ENCODE measurements around the gene RALA.

Gene RALA, protein sequence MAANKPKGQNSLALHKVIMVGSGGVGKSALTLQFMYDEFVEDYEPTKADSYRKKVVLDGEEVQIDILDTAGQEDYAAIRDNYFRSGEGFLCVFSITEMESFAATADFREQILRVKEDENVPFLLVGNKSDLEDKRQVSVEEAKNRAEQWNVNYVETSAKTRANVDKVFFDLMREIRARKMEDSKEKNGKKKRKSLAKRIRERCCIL

GRCh38 chr7:39623047-39623731, at the start of gene RALA:
TSS of gene RALA (plus strand) at chr7:39623572. CDS start at chr7:39686668, 63,096 bp downstream.
- peak within 1 kb of the TSS; percentile 90 for H3K4me3 ChIP-seq (ENCODE audit: control insufficient read depth, low read depth, low read length)
- peak; percentile 92 for DNase-seq (ENCODE audit: low read depth)
- TF ChIP-seq, protein P1, sequence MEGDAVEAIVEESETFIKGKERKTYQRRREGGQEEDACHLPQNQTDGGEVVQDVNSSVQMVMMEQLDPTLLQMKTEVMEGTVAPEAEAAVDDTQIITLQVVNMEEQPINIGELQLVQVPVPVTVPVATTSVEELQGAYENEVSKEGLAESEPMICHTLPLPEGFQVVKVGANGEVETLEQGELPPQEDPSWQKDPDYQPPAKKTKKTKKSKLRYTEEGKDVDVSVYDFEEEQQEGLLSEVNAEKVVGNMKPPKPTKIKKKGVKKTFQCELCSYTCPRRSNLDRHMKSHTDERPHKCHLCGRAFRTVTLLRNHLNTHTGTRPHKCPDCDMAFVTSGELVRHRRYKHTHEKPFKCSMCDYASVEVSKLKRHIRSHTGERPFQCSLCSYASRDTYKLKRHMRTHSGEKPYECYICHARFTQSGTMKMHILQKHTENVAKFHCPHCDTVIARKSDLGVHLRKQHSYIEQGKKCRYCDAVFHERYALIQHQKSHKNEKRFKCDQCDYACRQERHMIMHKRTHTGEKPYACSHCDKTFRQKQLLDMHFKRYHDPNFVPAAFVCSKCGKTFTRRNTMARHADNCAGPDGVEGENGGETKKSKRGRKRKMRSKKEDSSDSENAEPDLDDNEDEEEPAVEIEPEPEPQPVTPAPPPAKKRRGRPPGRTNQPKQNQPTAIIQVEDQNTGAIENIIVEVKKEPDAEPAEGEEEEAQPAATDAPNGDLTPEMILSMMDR (conservative IDR thresholded peaks at IDR 0.05; ENCODE audit: control insufficient read depth, insufficient read depth, low read depth, low read length), result no peak

DNA sequence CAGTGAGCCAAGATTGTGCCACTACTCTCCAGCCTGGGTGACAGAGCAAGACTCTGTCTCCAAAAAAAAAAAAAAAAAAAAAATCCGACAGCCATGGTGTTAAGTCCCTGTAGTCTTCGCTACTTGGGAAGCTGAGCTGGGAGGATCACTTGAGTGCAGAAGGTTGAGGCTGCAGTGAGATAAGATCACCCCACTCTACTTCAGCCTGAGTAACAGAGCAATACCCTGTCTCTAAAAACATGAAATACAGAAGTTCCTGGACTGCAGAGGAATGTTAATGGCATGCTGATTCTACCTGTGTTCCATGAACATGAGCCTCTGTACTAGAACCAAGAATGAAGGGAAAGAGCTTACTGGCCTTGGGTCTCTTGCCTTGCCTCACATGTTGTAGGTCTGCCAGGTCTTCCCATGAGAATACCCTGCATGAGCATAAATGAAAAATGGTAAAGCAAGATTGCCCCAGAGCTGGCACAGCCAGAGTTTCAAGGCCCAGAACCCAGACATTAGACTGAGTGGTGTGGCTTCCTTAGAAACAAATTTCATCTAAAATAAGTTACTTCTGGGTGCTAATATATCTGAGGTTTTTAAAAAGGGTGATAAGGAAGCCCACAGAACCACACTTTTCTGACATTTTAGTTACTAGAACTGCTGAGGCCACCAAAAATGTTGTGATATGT, 48.6 kb upstream of the RALA start:
- TF ChIP-seq, protein P1 (conservative IDR thresholded peaks at IDR 0.05; ENCODE audit: control insufficient read depth, insufficient read depth, low read depth, low read length), result no peak
- H3K4me3 ChIP-seq (ENCODE audit: control insufficient read depth, low read depth, low read length), result no peak overlapping the region
- DNase-seq (ENCODE audit: low read depth), result no peak

GRCh38 chr7:39577229-39577874, 46.0 kb upstream of the RALA start:
- TF ChIP-seq, protein P1 (conservative IDR thresholded peaks at IDR 0.05; ENCODE audit: control insufficient read depth, insufficient read depth, low read depth, low read length), result no peak
- no peak for DNase-seq (ENCODE audit: low read depth)
- H3K4me3 ChIP-seq (ENCODE audit: control insufficient read depth, low read depth, low read length), result no peak overlapping the region

GRCh38 chr7:39580149-39580874, 43.1 kb upstream of the RALA start:
- DNase-seq (ENCODE audit: low read depth), result peak; percentile 97
- TF ChIP-seq, protein P1 (conservative IDR thresholded peaks at IDR 0.05; ENCODE audit: control insufficient read depth, insufficient read depth, low read depth, low read length), result peak; percentile 85
- H3K4me3 ChIP-seq (ENCODE audit: control insufficient read depth, low read depth, low read length), result no peak overlapping the region

DNA sequence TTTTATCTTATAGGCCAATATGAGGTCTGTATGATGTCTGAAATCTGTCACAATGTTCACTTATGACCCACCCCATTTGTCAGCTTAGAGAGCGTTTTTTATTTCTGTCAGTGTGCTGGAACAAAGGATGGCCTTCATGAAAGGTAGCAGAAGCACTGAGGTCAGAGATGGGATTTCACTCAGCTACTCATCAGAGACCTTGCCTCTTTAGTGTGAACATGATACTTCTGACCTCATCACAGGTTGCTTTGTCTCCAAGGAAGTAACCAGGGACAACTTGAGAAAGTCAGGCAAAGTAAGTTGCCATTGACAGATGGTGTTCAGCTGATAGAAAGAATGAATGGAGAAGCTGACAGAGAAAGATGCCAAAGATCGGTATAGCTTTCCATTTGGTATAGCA, 40.8 kb upstream of the RALA start:
- no peak overlapping the region for H3K4me3 ChIP-seq (ENCODE audit: control insufficient read depth, low read depth, low read length)
- DNase-seq (ENCODE audit: low read depth), result no peak
- TF ChIP-seq, protein P1 (conservative IDR thresholded peaks at IDR 0.05; ENCODE audit: control insufficient read depth, insufficient read depth, low read depth, low read length), result no peak

- H3K4me3 ChIP-seq (ENCODE audit: control insufficient read depth, low read depth, low read length), result no peak overlapping the region
- DNase-seq (ENCODE audit: low read depth), result no peak
- TF ChIP-seq, protein P1 (conservative IDR thresholded peaks at IDR 0.05; ENCODE audit: control insufficient read depth, insufficient read depth, low read depth, low read length), result no peak
These were observed 39.8 kb upstream of the RALA start for GRCh38 chr7:39583539-39583938.

All from fibroblast of mammary gland (primary cell).